GM18519 (cell line): ENCODE measurements around the gene LPP.

Source experiments
- ATAC-seq: cut with Tn5 transposase; IDR thresholded peaks from one replicate; pipeline ENCODE4 v1.9.1; 2021; ENCODE audit warnings: mild to moderate bottlenecking, moderate library complexity; ENCODE audit not compliant: unreplicated experiment, low FRiP score

Gene LPP

GRCh38 chr3:188706176-188706575 lies 552.2 kb downstream of the LPP start:
- ATAC-seq = no peak

- ATAC-seq = no peak
Observed at GRCh38 chr3:188706599-188706998, 552.6 kb downstream of the LPP start.

GRCh38 chr3:188707381-188708288 lies 553.7 kb downstream of the LPP start:
- no peak for ATAC-seq

- ATAC-seq = no peak
Observed at GRCh38 chr3:188711881-188712247, 557.9 kb downstream of the LPP start.

GRCh38 chr3:188712248-188712924 lies 558.4 kb downstream of the LPP start:
- ATAC-seq = no peak

GRCh38 chr3:188712991-188713390 lies 559.0 kb downstream of the LPP start:
- ATAC-seq = no peak

- ATAC-seq = no peak
Observed at GRCh38 chr3:188719545-188719944, 565.6 kb downstream of the LPP start.

- ATAC-seq = no peak
Observed at GRCh38 chr3:188720215-188720614, 566.3 kb downstream of the LPP start.

- ATAC-seq = no peak
Observed at GRCh38 chr3:188720636-188721035, 566.7 kb downstream of the LPP start.

- no peak for ATAC-seq
Observed at GRCh38 chr3:188721312-188721711, 567.4 kb downstream of the LPP start.

- no peak for ATAC-seq
Observed at GRCh38 chr3:188721990-188722389, 568.0 kb downstream of the LPP start.

GRCh38 chr3:188722963-188723362 lies 569.0 kb downstream of the LPP start:
- no peak for ATAC-seq

GRCh38 chr3:188727052-188727451 lies 573.1 kb downstream of the LPP start:
- ATAC-seq = no peak

- ATAC-seq = no peak
Observed at GRCh38 chr3:188728371-188728896, 574.5 kb downstream of the LPP start.

GRCh38 chr3:188729422-188729821 lies 575.5 kb downstream of the LPP start:
- no peak for ATAC-seq

- ATAC-seq = no peak
Observed at GRCh38 chr3:188734395-188734794, 580.4 kb downstream of the LPP start.

GRCh38 chr3:188739511-188739910 lies 585.6 kb downstream of the LPP start:
- no peak for ATAC-seq

- no peak for ATAC-seq
Observed at GRCh38 chr3:188740010-188740409, 586.1 kb downstream of the LPP start.

- ATAC-seq = no peak
Observed at GRCh38 chr3:188742755-188743550, 589.0 kb downstream of the LPP start.

GRCh38 chr3:188744166-188744565 lies 590.2 kb downstream of the LPP start:
- ATAC-seq = no peak

- no peak for ATAC-seq
Observed at GRCh38 chr3:188745031-188745430, 591.1 kb downstream of the LPP start.
